ENCODE data around the gene USP2. TPM values are rescaled to one million over a fixed set of nuclear protein-coding genes. Genes with fewer than 3 reads are reported as not detected.
A peak's percentile ranks its signal among the peaks of the same experiment; 100 is the strongest.

USP2 gene
- polyA plus RNA-seq, 1 experiment, result 0.27 TPM

DNA sequence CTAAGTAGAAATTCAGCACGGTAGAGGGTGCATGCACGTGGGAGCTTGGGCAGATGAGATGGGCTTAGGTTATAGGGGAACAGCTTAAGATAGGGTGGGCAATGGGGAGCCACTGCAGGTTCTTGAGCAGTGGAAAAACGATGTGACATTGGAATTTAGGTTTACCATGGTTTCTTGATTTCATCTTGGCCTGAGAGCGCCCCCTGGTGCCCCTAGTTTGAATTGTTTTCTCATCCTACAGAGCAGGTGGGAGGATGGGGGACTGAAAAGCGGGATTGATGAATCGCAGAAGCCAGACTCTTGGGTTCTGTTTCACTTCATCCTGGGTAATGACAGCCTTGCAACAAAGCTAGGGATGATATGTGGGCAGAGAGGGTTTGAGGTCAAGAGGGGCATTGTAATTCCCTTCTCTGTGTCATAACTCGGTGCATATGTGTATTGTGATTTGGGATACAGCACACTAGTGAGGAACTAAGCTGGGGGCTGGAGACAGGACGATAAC, 57.9 kb downstream of the USP2 start:
- no peak for DNase-seq (ENCODE audit: low read depth)
- ChIA-PET CTCF (interaction anchor here (0.6 to 8.7 kb wide), 37 partner anchors 9 to 281 kb away, joined by 3 to 146 read pairs (median 4); partner anchors contain the start of genes C1QTNF5, CBL, DPAGT1 and RNF26), POLR2A (no interaction called here)
- no peaks in the 10 kb centered on the region for H3K27me3 ChIP-seq (ENCODE audit: control insufficient read depth, insufficient read depth, low read length)
- H3K4me3 ChIP-seq (ENCODE audit: low read depth, low read length), result no peak overlapping the region
- TF ChIP-seq, protein P1, sequence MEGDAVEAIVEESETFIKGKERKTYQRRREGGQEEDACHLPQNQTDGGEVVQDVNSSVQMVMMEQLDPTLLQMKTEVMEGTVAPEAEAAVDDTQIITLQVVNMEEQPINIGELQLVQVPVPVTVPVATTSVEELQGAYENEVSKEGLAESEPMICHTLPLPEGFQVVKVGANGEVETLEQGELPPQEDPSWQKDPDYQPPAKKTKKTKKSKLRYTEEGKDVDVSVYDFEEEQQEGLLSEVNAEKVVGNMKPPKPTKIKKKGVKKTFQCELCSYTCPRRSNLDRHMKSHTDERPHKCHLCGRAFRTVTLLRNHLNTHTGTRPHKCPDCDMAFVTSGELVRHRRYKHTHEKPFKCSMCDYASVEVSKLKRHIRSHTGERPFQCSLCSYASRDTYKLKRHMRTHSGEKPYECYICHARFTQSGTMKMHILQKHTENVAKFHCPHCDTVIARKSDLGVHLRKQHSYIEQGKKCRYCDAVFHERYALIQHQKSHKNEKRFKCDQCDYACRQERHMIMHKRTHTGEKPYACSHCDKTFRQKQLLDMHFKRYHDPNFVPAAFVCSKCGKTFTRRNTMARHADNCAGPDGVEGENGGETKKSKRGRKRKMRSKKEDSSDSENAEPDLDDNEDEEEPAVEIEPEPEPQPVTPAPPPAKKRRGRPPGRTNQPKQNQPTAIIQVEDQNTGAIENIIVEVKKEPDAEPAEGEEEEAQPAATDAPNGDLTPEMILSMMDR (IDR thresholded peaks at IDR 0.05; ENCODE audit: insufficient read depth, low read depth, low read length), result peak; percentile 81
- no peaks in the 10 kb centered on the region for H3K36me3 ChIP-seq (ENCODE audit: control insufficient read depth, insufficient read depth, low read length)

DNA sequence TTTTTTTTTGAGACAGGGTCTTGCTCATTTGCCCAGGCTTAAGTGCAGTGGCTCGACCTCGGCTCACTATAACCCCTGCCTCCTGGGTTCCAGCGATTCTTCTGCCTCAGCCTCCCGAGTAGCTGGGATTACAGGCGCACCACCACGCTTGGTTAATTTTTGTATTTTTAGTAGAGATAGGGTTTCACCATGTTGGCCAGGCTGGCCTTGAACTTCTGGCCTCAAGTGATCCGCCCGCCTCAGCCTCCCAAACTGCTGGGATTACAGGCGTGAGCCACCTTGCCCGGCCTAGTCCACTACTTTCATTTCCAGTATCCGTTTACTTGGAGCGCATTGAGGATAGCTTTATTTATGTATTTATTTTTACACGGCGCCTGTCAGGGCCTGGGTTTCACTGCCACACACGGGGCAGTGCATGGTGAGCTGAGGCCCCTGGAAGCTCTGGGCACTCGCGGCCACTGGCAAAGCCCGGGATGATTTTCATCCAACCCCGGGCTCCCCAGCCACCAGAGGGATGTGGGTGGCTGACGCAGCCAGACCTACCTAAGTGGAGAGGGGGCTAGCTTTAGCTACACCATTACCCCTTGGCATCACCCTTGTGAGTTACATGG, 58.5 kb downstream of the USP2 start:
- ChIA-PET POLR2A (no interaction called here), CTCF (interaction anchor here (0.6 to 8.7 kb wide), 33 partner anchors 9 to 329 kb away, joined by 3 to 146 read pairs (median 5); partner anchors contain the start of genes C1QTNF5, CBL, DPAGT1 and RNF26)
- no peak for DNase-seq (ENCODE audit: low read depth)
- TF ChIP-seq, protein P1 (IDR thresholded peaks at IDR 0.05; ENCODE audit: insufficient read depth, low read depth, low read length), result no peak
- Histone ChIP-seq H3K4me3 (ENCODE audit: low read depth, low read length) (no peak overlapping the region), H3K27me3 (ENCODE audit: control insufficient read depth, insufficient read depth, low read length) (no peaks in the 10 kb centered on the region), H3K36me3 (ENCODE audit: control insufficient read depth, insufficient read depth, low read length) (no peaks in the 10 kb centered on the region)

DNA sequence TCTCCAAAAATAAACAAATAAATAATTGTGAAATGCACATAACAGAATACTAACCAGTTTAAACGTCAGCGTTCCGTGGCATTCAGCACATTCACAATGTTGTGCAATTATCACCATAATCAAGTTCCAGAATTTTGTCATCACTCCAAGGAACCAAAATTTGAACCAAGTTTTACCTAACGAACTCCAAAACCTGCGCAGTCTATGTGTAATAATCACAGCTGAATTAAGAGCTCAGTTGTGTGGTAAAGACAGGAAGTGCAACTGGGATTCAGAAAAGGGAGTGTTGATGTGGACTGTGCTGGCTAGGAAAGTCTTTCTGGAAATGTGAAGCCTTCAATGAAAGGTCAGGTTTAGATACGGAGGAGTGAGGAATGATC, 59.1 kb downstream of the USP2 start:
- Histone ChIP-seq H3K4me3 (ENCODE audit: low read depth, low read length) (no peak overlapping the region), H3K27me3 (ENCODE audit: control insufficient read depth, insufficient read depth, low read length) (no peaks in the 10 kb centered on the region), H3K36me3 (ENCODE audit: control insufficient read depth, insufficient read depth, low read length) (no peaks in the 10 kb centered on the region)
- DNase-seq (ENCODE audit: low read depth), result no peak
- ChIA-PET POLR2A (no interaction called here), CTCF (interaction anchor here (0.6 to 8.7 kb wide), 18 partner anchors 8 to 328 kb away, joined by 3 to 146 read pairs (median 7); partner anchors contain the start of genes C1QTNF5, CBL, RNF26 and VPS11)
- TF ChIP-seq, protein P1 (IDR thresholded peaks at IDR 0.05; ENCODE audit: insufficient read depth, low read depth, low read length), result no peak

DNA sequence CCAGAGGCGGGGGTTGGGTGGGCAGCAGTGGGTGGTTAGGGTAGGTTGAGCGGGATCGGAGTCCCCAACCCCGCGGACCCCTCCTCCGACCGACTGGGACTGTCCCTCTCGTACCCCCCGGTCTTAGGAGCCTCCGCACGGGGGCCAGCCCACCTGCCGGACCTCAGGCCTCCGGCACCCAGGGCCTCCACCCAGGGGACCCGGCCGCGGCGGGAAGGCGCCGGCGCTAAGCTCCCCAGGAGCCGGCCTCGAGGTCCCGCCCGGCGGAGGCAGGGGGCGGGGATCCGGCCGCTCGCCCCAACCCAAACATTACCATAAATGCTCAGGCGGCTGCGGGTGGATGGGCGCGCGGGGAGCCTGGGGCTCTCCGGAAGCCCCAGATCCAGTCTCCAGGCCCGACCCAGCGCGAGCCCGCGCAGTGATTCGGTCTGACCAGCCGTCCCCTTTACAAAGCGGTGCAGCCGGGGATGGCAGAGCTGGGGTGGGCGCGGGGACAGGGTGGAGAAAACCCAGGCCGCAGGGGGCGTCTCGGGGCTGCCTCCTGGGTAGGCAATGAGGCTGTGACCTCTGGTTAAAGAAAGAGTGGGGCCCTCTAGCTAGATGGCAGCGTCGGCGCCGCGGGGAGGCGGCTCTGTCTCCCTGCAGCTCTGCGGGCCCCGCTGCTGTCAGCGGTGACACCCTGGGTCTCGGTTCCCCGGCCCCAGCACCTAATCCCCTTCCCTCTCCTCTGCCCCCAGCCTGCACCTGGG, 60.5 kb downstream of the USP2 start:
- H3K36me3 ChIP-seq (ENCODE audit: control insufficient read depth, insufficient read depth, low read length), result no peaks in the 10 kb centered on the region
- H3K4me3 ChIP-seq (ENCODE audit: low read depth, low read length), result peak overlapping the region; percentile 39
- H3K27me3 ChIP-seq (ENCODE audit: control insufficient read depth, insufficient read depth, low read length), result no peaks in the 10 kb centered on the region; the same call in 1 of the 2 replicates
- ChIA-PET POLR2A (interaction anchor here (1.0 kb wide), 1 partner anchor 99 kb away, joined by 4 read pairs; no protein-coding TSS in a partner anchor), CTCF (interaction anchor here (0.7 to 8.7 kb wide), 21 partner anchors 8 to 253 kb away, joined by 3 to 146 read pairs (median 4); partner anchors contain the start of genes C1QTNF5, C2CD2L, CBL and RNF26)
- TF ChIP-seq, protein P1 (IDR thresholded peaks at IDR 0.05; ENCODE audit: insufficient read depth, low read depth, low read length), result no peak
- no peak for DNase-seq (ENCODE audit: low read depth)

Measured in BJ (cell line).